Measurements from ENCODE around the gene BMAL1. TPM values are rescaled to one million over a fixed set of nuclear protein-coding genes. Genes with fewer than 3 reads are reported as not detected.

The BMAL1 gene
- total and polyA plus RNA-seq, 2 donors (not counting 3 experiments of a cell fraction or from before 2014, with no cell fraction given), result 5.8 to 10.1 TPM

DNA sequence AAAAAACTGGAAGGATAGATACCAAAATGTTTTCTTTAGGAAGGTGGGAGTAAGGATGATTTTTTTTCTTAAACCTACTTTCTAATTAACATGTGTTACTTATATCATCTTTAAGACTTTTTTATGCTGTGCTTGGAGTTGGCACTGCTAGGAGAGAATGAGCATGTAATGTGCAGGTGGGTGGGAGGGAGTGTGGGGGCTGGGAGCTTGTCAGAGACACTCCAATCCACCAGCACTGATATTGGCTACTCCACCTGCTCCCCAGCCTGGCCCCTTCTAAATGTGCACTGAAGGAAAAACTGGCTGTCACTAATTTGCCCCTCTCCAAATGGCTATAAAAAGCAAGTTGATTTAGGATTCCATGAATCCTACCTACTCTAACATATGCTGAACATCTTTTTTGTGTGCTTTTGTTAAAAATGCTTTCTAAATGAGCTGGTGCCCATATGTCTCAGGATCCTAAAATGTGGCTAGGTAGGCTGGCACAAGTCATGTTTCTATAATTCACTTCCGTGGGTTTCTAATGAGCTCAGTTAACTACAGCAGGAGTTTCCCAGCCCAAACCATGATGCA lies 44.3 kb upstream of the BMAL1 start:
- no peaks in the 10 kb centered on the region for H3K4me1 ChIP-seq (ENCODE audit: control insufficient read depth, extremely low read depth, insufficient read depth, low read length)
- no peak overlapping the region for H3K4me3 ChIP-seq (replicated peaks in 1 of 3; ENCODE audit: insufficient read depth in 1 of 3, low read depth in 1 of 3, low read length in 3 of 3)
- H3K9ac ChIP-seq (replicated peaks; ENCODE audit: extremely low read depth, insufficient read depth, low read length), result no peak overlapping the region
- H3K4me2 ChIP-seq (ENCODE audit: insufficient read depth, low read length), result no peak overlapping the region
- no peak overlapping the region for H2AFZ ChIP-seq (ENCODE audit: low read depth, low read length)
- FAIRE-seq, result no peak
- H4K20me1 ChIP-seq (replicated peaks; ENCODE audit: control insufficient read depth, extremely low read depth, insufficient read depth, low read length), result no peaks in the 10 kb centered on the region
- POLR2A ChIA-PET, result no interaction called here
- no TSS peak for BruUV-seq (replicated peaks)
- H3K27ac ChIP-seq (ENCODE audit: insufficient read depth, low read depth, low read length), result no peak overlapping the region
- DNase-seq (ENCODE audit: low read depth, low spot score), result no peak
- no peaks in the 10 kb centered on the region for H3K9me1 ChIP-seq (replicated peaks; ENCODE audit: control insufficient read depth, extremely low read depth, insufficient read depth, low read length)
- peaks cover 16 to 31% of the 10 kb centered on the region in 2 experiments for H3K27me3 ChIP-seq (ENCODE audit: control insufficient read depth in 2 of 2, insufficient read depth in 2 of 2, low read length in 2 of 2)
- TF ChIP-seq EZH2 (IDR thresholded peaks at IDR 0.05; ENCODE audit: borderline replicate concordance, low read depth, low read length, severe bottlenecking) (no peak), POLR2A (IDR thresholded peaks at IDR 0.05; ENCODE audit: low read depth, low read length) (no peak), FOS (IDR thresholded peaks at IDR 0.05; ENCODE audit: borderline replicate concordance, insufficient read depth, low read length) (no peak), MYC (IDR thresholded peaks at IDR 0.05; ENCODE audit: low read depth, low read length) (no peak), POLR2AphosphoS5 (IDR thresholded peaks at IDR 0.05; ENCODE audit: insufficient read depth, low read depth, low read length) (no peak), GATA2 (IDR thresholded peaks at IDR 0.05; ENCODE audit: insufficient read depth, insufficient read length, low read depth, low read length) (no peak), JUN (IDR thresholded peaks at IDR 0.05; ENCODE audit: borderline replicate concordance, insufficient read depth, insufficient read length, low read depth) (no peak)
- TF ChIP-seq, protein P1, sequence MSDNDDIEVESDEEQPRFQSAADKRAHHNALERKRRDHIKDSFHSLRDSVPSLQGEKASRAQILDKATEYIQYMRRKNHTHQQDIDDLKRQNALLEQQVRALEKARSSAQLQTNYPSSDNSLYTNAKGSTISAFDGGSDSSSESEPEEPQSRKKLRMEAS (IDR thresholded peaks at IDR 0.05; ENCODE audit: insufficient read depth, insufficient read length), result no peak
- TF ChIP-seq, protein P2, sequence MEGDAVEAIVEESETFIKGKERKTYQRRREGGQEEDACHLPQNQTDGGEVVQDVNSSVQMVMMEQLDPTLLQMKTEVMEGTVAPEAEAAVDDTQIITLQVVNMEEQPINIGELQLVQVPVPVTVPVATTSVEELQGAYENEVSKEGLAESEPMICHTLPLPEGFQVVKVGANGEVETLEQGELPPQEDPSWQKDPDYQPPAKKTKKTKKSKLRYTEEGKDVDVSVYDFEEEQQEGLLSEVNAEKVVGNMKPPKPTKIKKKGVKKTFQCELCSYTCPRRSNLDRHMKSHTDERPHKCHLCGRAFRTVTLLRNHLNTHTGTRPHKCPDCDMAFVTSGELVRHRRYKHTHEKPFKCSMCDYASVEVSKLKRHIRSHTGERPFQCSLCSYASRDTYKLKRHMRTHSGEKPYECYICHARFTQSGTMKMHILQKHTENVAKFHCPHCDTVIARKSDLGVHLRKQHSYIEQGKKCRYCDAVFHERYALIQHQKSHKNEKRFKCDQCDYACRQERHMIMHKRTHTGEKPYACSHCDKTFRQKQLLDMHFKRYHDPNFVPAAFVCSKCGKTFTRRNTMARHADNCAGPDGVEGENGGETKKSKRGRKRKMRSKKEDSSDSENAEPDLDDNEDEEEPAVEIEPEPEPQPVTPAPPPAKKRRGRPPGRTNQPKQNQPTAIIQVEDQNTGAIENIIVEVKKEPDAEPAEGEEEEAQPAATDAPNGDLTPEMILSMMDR (IDR thresholded peaks at IDR 0.05; ENCODE audit: extremely low read depth in 1 of 2, insufficient read depth in 1 of 2, low read depth in 1 of 2, low read length in 2 of 2), result no peak
- H3K79me2 ChIP-seq (ENCODE audit: control insufficient read depth, insufficient read depth, low read length), result no peaks in the 10 kb centered on the region
- dilution Hi-C loops (cut with MboI; ENCODE audit: extremely low pct_ligation_motif_present, low sequenced_read_pairs) (no loop called here), intact Hi-C loops (cut with micrococcal nuclease) (no loop called here)
- CTCF ChIA-PET, result interaction anchor here (2.0 to 7.4 kb wide), 2 partner anchors 10 to 21 kb away, joined by 6 to 170 read pairs; no protein-coding TSS in a partner anchor
- H3K36me3 ChIP-seq (ENCODE audit: control insufficient read depth in 2 of 2, extremely low read depth in 1 of 2, insufficient read depth in 2 of 2, low read length in 2 of 2), result no peaks in the 10 kb centered on the region
- H3K9me3 ChIP-seq (replicated peaks; ENCODE audit: control insufficient read depth, insufficient read depth, low read length), result no peaks in the 10 kb centered on the region
